HepG2 (cell line): ENCODE measurements around the gene ADGRL3. TPM values are rescaled to one million over a fixed set of nuclear protein-coding genes. Genes with fewer than 3 reads are reported as not detected.

Source experiments
- ATAC-seq: fragments of 200-7000 bp; cut with Tn5 transposase; 3 replicates; pipeline ENCODE4 v1.9.1; 2020; ENCODE audit warnings: mild to moderate bottlenecking, moderate library complexity
- BruUV-seq: library from RNA; stranded (reverse); fragments of 400-500 nt; replicated peaks from 2 replicates; lab custom pipeline; 2021; lab: Mats Ljungman, UMichigan
- CTCF ChIA-PET: fragments of 300-600 bp; formaldehyde crosslinking; extraction: SDS; loops from one replicate; lab custom pipeline; 2021; ENCODE audit warnings: low total read pairs, inconsistent platforms, low intra/inter-chr PET ratio; lab: Yijun Ruan, JAX
- POLR2A ChIA-PET: fragments of 350-600 bp; sonication (Branson Sonifier 250); formaldehyde crosslinking; loops from one replicate; lab custom pipeline; 2020; ENCODE audit warnings: antibody characterized with exemption, inconsistent platforms; lab: Yijun Ruan, JAX
- DNase-seq: peaks from one replicate; pipeline ENCODE4 v3.0.0-alpha.2; 2015; ENCODE audit warnings: low spot score
- FAIRE-seq: peaks from 3 replicates; lab custom pipeline; 2011; peaks lifted over from hg19 to GRCh38; lab: Jason Lieb, UNC
- H2AFZ ChIP-seq: one replicate; pipeline ENCODE4 v1.6.1; 2011; ENCODE audit warnings: low read length, inconsistent platforms
- H3K27ac ChIP-seq: fragments of 300-600 bp; 3 replicates; pipeline ENCODE4 v1.8.0; 2011; ENCODE audit warnings: mixed run types, mild to moderate bottlenecking, mixed read lengths, low read length, inconsistent platforms; ENCODE audit not compliant: insufficient read depth; ENCODE audit errors: extremely low read length
- H3K27me3 ChIP-seq, 2 experiments: fragments of 200-600 bp in 1 of 2; 2 replicates in 1 of 2; 3 replicates in 1 of 2; pipeline versions ENCODE4 v1.6.0 to v1.8.0; 2011; ENCODE audit warnings: low read length in 2 of 2, mild to moderate bottlenecking in 2 of 2, moderate library complexity in 2 of 2, inconsistent platforms in 1 of 2; ENCODE audit not compliant: insufficient read depth in 2 of 2, control insufficient read depth in 1 of 2
- H3K36me3 ChIP-seq, 2 experiments: fragments of 200-600 bp in 1 of 2; replicated peaks in 1 of 2; 2 replicates in 1 of 2; 3 replicates in 1 of 2; pipeline versions ENCODE4 v1.5.1 to v1.8.0; 2011; ENCODE audit warnings: low read length in 2 of 2, inconsistent platforms in 1 of 2; ENCODE audit not compliant: insufficient read depth in 2 of 2, control insufficient read depth in 1 of 2
- H3K4me1 ChIP-seq: 2 replicates; pipeline ENCODE4 v1.5.1; 2012; ENCODE audit warnings: low read length, inconsistent platforms; ENCODE audit not compliant: insufficient read depth
- H3K4me2 ChIP-seq: 2 replicates; pipeline ENCODE4 v1.6.0; 2011; ENCODE audit warnings: low read depth, low read length, inconsistent platforms
- H3K4me3 ChIP-seq, 3 experiments: fragments of 200-600 bp in 1 of 3; sonication (generic), shearing (Covaris generic) in 1 of 3; replicated peaks in 1 of 3; 2 replicates each; pipeline ENCODE4 v1.5.1; 2011 to 2016; ENCODE audit warnings: low read length in 3 of 3, inconsistent platforms in 2 of 3, low read depth in 2 of 3, mild to moderate bottlenecking in 2 of 3, control low read depth in 1 of 3, mixed read lengths in 1 of 3; ENCODE audit not compliant: insufficient read depth in 1 of 3
- H3K79me2 ChIP-seq: one replicate; pipeline ENCODE4 v1.6.1; 2011; ENCODE audit warnings: low read length, inconsistent platforms; ENCODE audit not compliant: insufficient read depth
- H3K9ac ChIP-seq: 2 replicates; pipeline ENCODE4 v1.6.0; 2011; ENCODE audit warnings: mild to moderate bottlenecking, low read depth, low read length, inconsistent platforms; ENCODE audit not compliant: insufficient read depth
- H3K9me3 ChIP-seq: 2 replicates; pipeline ENCODE4 v1.5.1; 2012; ENCODE audit warnings: mild to moderate bottlenecking, low read length
- H4K20me1 ChIP-seq: 2 replicates; pipeline ENCODE4 v1.6.0; 2011; ENCODE audit warnings: inconsistent platforms, mild to moderate bottlenecking, low read length, moderate library complexity; ENCODE audit not compliant: insufficient read depth
- CHD4 ChIP-seq: fragments of 200-600 bp; sonication (generic); IDR thresholded peaks from 2 replicates; pipeline ENCODE4 v1.7.0; 2017; ENCODE audit warnings: mild to moderate bottlenecking, low read length, borderline replicate concordance
- FOXO4 ChIP-seq: sonication (generic); formaldehyde crosslinking; conservative IDR thresholded peaks from 2 replicates; pipeline ENCODE4 v1.8.1; 2023; ENCODE audit warnings: missing genetic modification reagents
- HMGA1 ChIP-seq: sonication (generic); formaldehyde crosslinking; conservative IDR thresholded peaks from 2 replicates; pipeline ENCODE4 v1.4.0; 2020; ENCODE audit warnings: missing genetic modification reagents
- MBD4 ChIP-seq: IDR thresholded peaks from 2 replicates; pipeline ENCODE4 v1.6.1; 2012; ENCODE audit warnings: low read length, inconsistent platforms, borderline replicate concordance
- MEF2D ChIP-seq: sonication (generic); formaldehyde crosslinking; IDR thresholded peaks from 2 replicates; pipeline ENCODE4 v1.5.1; 2020; ENCODE audit warnings: mild to moderate bottlenecking, missing genetic modification reagents
- PRDM10 ChIP-seq: sonication (generic); formaldehyde crosslinking; IDR thresholded peaks from 2 replicates; pipeline ENCODE4 v1.4.0; 2020; ENCODE audit warnings: low read depth, missing genetic modification reagents
- SALL2 ChIP-seq: sonication (generic); formaldehyde crosslinking; IDR thresholded peaks from 2 replicates; pipeline ENCODE4 v1.8.1; 2023; ENCODE audit warnings: mild to moderate bottlenecking, missing genetic modification reagents, inconsistent platforms
- WIZ ChIP-seq: sonication (generic); formaldehyde crosslinking; IDR thresholded peaks from 2 replicates; pipeline ENCODE4 v1.5.1; 2020; ENCODE audit warnings: mild to moderate bottlenecking, missing genetic modification reagents
- ZNF136 ChIP-seq: sonication (generic); formaldehyde crosslinking; IDR thresholded peaks from 2 replicates; pipeline ENCODE4 v1.8.1; 2022; ENCODE audit warnings: low read depth, mild to moderate bottlenecking, moderate library complexity, missing genetic modification reagents
- ZNF577 ChIP-seq: sonication (generic); formaldehyde crosslinking; IDR thresholded peaks from 2 replicates; pipeline ENCODE4 v1.4.0; 2020; ENCODE audit warnings: mild to moderate bottlenecking, low read depth, missing genetic modification reagents, borderline replicate concordance
- ZXDC ChIP-seq: sonication (generic); formaldehyde crosslinking; IDR thresholded peaks from 2 replicates; pipeline ENCODE4 v1.5.0; 2020; ENCODE audit warnings: mild to moderate bottlenecking, missing genetic modification reagents
- WGBS: methylation state at CpG from one replicate; pipeline ENCODE4 v1.1.6; 2017; ENCODE audit warnings: low lambda C conversion rate; 5-methylcytosine and 5-hydroxymethylcytosine counted together
- in situ Hi-C: cut with HindIII; loops from 2 replicates; pipeline ENCODE4 v1.10.0; 2017; ENCODE audit warnings: low pct_unique_long_range_greater_than_20kb; ENCODE audit not compliant: extremely low pct_ligation_motif_present
- intact Hi-C: fragments of 100-400 bp; cut with micrococcal nuclease; formaldehyde crosslinking; loops from one replicate; pipeline ENCODE4 v1.10.0; 2022; ENCODE audit not compliant: unreplicated experiment
- polyA plus RNA-seq, 8 experiments: library from polyadenylated mRNA; depleted of rRNA in 3 of 8; stranded (reverse) in 7 of 8; unstranded in 1 of 8; fragments of >200 nt; fragmentation: Illumina TruSeq in 4 of 8; extraction: Trizol in 4 of 8; gene quantifications; 2 replicates each; pipeline versions ENCODE4 v1.2.1 to v1.2.3, GENCODE V29; 2011 to 2016; ENCODE audit warnings: low read depth in 4 of 8, missing spikeins in 1 of 8, mixed read lengths in 1 of 8; ENCODE audit not compliant: insufficient read depth in 1 of 8
- total RNA-seq, 5 experiments: library from RNA; depleted of rRNA; stranded (reverse); fragments of >200 nt; fragmentation: Illumina TruSeq; extraction: Trizol; gene quantifications; 2 replicates each; pipeline ENCODE4 v1.2.3, GENCODE V29; 2016; ENCODE audit warnings: low read depth in 1 of 5

Gene ADGRL3
- total and polyA plus RNA-seq, 2 of the 13 experiments (the other 11 are each of a cell fraction or from before 2014, with no cell fraction given), result 0.04 to 0.05 TPM

- H3K4me3 ChIP-seq, result no peak overlapping the region
- H3K9ac ChIP-seq, result no peak overlapping the region
- H3K27me3 ChIP-seq, result no peaks in the 10 kb centered on the region
- in situ Hi-C loops (no loop called here), intact Hi-C loops (no loop called here)
- H2AFZ ChIP-seq, result no peak overlapping the region
- no peaks in the 10 kb centered on the region for H4K20me1 ChIP-seq
- DNase-seq (no peak), FAIRE-seq (no peak), ATAC-seq (no peak)
- POLR2A ChIA-PET, result no interaction called here
- WGBS, result 1% methylated on average over 3 of the region's 3 CpGs
- no peak overlapping the region for H3K4me2 ChIP-seq
- no peaks in the 10 kb centered on the region for H3K4me1 ChIP-seq
- CTCF ChIA-PET, result no interaction called here
- TF ChIP-seq ZNF136 (CRISPR knock-in tag), result no peak
- TF ChIP-seq MEF2D (CRISPR knock-in tag), result no peak
- TF ChIP-seq FOXO4, result no peak
- TF ChIP-seq SALL2 (CRISPR knock-in tag), result no peak
- TF ChIP-seq MBD4, result no peak
- no TSS peak for BruUV-seq
- H3K27ac ChIP-seq, result no peak overlapping the region
- no peaks in the 10 kb centered on the region for H3K9me3 ChIP-seq
- no peaks in the 10 kb centered on the region for H3K79me2 ChIP-seq
- H3K36me3 ChIP-seq, result no peaks in the 10 kb centered on the region
These were observed 135.2 kb downstream of the ADGRL3 start for GRCh38 chr4:61335241-61335763.

GRCh38 chr4:61336488-61336887 is 136.4 kb downstream of the ADGRL3 start:
- CTCF ChIA-PET, result no interaction called here
- BruUV-seq, result no TSS peak
- no peak overlapping the region for H2AFZ ChIP-seq
- H3K36me3 ChIP-seq, result no peaks in the 10 kb centered on the region
- WGBS, result 3% methylated on average over 5 of the region's 5 CpGs
- H3K4me1 ChIP-seq, result no peaks in the 10 kb centered on the region
- in situ Hi-C loops (no loop called here), intact Hi-C loops (no loop called here)
- no peak overlapping the region for H3K9ac ChIP-seq
- H4K20me1 ChIP-seq, result no peaks in the 10 kb centered on the region
- no peaks in the 10 kb centered on the region for H3K9me3 ChIP-seq
- FAIRE-seq (no peak), ATAC-seq (no peak), DNase-seq (no peak)
- no peak overlapping the region for H3K4me2 ChIP-seq
- no peak overlapping the region for H3K4me3 ChIP-seq
- H3K27ac ChIP-seq, result no peak overlapping the region
- H3K27me3 ChIP-seq, result no peaks in the 10 kb centered on the region
- POLR2A ChIA-PET, result no interaction called here
- no peaks in the 10 kb centered on the region for H3K79me2 ChIP-seq
- TF ChIP-seq ZNF577 (no peak), WIZ (CRISPR knock-in tag) (no peak), ZXDC (CRISPR knock-in tag) (no peak), CHD4 (no peak), PRDM10 (no peak), HMGA1 (CRISPR knock-in tag) (no peak)
